ENCODE data around the gene MRPS16. TPM values are rescaled to one million over a fixed set of nuclear protein-coding genes. Genes with fewer than 3 reads are reported as not detected.

The MRPS16 gene
- total and polyA plus RNA-seq, 2 of the 13 experiments (the other 11 are each of a cell fraction or from before 2014, with no cell fraction given) = 70.1 to 135 TPM

DNA sequence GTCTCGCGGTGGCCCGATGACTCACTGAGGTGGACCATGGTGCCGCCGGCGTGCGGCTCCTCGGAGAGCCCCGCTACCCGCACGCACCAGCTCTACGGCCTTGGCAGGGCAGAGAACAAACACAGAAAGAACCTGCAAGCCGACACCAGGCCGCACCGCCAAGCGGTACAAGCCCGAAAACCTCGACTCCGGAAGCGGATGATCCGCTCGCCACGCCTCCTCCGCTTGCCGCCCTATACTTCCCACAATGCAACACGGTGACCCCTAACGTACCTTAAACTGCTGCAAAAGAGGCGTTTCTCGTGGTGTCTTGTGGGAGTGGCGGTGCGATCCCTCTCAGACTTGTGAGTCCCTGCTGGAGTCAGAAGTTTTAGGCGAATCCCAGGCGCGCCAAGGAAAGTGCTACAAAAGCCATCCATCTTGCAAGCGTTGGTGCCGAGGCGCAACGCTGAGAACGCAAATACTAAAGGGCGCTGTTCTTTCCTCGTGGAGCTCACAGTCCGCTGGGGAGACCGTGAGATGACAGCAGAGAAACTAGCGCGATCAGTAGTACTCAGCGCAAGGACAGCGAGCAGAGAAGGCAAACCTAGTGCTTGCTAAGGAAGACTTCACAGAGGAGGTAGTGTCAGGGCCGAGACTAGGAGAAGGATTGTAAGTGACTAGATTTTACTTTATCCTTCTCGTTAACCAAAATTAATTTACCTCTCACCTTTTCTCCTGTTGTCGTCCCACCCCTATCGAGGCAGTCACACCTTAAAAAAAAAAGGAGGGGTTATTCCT is at the start of gene MRPS16 (continued):
- TF ChIP-seq, protein P1, sequence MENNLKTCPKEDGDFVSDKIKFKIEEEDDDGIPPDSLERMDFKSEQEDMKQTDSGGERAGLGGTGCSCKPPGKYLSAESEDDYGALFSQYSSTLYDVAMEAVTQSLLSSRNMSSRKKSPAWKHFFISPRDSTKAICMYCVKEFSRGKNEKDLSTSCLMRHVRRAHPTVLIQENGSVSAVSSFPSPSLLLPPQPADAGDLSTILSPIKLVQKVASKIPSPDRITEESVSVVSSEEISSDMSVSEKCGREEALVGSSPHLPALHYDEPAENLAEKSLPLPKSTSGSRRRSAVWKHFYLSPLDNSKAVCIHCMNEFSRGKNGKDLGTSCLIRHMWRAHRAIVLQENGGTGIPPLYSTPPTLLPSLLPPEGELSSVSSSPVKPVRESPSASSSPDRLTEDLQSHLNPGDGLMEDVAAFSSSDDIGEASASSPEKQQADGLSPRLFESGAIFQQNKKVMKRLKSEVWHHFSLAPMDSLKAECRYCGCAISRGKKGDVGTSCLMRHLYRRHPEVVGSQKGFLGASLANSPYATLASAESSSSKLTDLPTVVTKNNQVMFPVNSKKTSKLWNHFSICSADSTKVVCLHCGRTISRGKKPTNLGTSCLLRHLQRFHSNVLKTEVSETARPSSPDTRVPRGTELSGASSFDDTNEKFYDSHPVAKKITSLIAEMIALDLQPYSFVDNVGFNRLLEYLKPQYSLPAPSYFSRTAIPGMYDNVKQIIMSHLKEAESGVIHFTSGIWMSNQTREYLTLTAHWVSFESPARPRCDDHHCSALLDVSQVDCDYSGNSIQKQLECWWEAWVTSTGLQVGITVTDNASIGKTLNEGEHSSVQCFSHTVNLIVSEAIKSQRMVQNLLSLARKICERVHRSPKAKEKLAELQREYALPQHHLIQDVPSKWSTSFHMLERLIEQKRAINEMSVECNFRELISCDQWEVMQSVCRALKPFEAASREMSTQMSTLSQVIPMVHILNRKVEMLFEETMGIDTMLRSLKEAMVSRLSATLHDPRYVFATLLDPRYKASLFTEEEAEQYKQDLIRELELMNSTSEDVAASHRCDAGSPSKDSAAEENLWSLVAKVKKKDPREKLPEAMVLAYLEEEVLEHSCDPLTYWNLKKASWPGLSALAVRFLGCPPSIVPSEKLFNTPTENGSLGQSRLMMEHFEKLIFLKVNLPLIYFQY (CRISPR knock-in tag; IDR thresholded peaks at IDR 0.05; ENCODE audit: borderline replicate concordance) = peak; percentile 70; the same call in 1 of the 2 replicates
- peak; percentile 33 for TF ChIP-seq CBX1 (IDR thresholded peaks at IDR 0.05; ENCODE audit: low read depth)
- TF ChIP-seq POLR2AphosphoS5 (IDR thresholded peaks at IDR 0.05; ENCODE audit: low read depth, low read length) = peak; percentile 97
- TF ChIP-seq, protein P2, sequence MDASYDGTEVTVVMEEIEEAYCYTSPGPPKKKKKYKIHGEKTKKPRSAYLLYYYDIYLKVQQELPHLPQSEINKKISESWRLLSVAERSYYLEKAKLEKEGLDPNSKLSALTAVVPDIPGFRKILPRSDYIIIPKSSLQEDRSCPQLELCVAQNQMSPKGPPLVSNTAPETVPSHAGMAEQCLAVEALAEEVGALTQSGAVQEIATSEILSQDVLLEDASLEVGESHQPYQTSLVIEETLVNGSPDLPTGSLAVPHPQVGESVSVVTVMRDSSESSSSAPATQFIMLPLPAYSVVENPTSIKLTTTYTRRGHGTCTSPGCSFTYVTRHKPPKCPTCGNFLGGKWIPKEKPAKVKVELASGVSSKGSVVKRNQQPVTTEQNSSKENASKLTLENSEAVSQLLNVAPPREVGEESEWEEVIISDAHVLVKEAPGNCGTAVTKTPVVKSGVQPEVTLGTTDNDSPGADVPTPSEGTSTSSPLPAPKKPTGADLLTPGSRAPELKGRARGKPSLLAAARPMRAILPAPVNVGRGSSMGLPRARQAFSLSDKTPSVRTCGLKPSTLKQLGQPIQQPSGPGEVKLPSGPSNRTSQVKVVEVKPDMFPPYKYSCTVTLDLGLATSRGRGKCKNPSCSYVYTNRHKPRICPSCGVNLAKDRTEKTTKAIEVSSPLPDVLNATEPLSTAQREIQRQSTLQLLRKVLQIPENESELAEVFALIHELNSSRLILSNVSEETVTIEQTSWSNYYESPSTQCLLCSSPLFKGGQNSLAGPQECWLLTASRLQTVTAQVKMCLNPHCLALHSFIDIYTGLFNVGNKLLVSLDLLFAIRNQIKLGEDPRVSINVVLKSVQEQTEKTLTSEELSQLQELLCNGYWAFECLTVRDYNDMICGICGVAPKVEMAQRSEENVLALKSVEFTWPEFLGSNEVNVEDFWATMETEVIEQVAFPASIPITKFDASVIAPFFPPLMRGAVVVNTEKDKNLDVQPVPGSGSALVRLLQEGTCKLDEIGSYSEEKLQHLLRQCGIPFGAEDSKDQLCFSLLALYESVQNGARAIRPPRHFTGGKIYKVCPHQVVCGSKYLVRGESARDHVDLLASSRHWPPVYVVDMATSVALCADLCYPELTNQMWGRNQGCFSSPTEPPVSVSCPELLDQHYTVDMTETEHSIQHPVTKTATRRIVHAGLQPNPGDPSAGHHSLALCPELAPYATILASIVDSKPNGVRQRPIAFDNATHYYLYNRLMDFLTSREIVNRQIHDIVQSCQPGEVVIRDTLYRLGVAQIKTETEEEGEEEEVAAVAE (CRISPR knock-in tag; IDR thresholded peaks at IDR 0.05; ENCODE audit: borderline replicate concordance) = peak; percentile 87
- no peak for TF ChIP-seq HHEX (CRISPR knock-in tag; IDR thresholded peaks at IDR 0.05)
- TF ChIP-seq ZNF747 (CRISPR knock-in tag; IDR thresholded peaks at IDR 0.05; ENCODE audit: borderline replicate concordance) = no peak
- TF ChIP-seq, protein P3, sequence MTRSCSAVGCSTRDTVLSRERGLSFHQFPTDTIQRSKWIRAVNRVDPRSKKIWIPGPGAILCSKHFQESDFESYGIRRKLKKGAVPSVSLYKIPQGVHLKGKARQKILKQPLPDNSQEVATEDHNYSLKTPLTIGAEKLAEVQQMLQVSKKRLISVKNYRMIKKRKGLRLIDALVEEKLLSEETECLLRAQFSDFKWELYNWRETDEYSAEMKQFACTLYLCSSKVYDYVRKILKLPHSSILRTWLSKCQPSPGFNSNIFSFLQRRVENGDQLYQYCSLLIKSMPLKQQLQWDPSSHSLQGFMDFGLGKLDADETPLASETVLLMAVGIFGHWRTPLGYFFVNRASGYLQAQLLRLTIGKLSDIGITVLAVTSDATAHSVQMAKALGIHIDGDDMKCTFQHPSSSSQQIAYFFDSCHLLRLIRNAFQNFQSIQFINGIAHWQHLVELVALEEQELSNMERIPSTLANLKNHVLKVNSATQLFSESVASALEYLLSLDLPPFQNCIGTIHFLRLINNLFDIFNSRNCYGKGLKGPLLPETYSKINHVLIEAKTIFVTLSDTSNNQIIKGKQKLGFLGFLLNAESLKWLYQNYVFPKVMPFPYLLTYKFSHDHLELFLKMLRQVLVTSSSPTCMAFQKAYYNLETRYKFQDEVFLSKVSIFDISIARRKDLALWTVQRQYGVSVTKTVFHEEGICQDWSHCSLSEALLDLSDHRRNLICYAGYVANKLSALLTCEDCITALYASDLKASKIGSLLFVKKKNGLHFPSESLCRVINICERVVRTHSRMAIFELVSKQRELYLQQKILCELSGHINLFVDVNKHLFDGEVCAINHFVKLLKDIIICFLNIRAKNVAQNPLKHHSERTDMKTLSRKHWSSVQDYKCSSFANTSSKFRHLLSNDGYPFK (CRISPR knock-in tag; IDR thresholded peaks at IDR 0.05; ENCODE audit: borderline replicate concordance) = peak; percentile 93; the same call in 1 of the 2 replicates
- no peak for TF ChIP-seq NFE2L2 (IDR thresholded peaks at IDR 0.05; ENCODE audit: low read length)
- TF ChIP-seq, protein P4, sequence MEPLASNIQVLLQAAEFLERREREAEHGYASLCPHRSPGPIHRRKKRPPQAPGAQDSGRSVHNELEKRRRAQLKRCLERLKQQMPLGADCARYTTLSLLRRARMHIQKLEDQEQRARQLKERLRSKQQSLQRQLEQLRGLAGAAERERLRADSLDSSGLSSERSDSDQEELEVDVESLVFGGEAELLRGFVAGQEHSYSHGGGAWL (CRISPR knock-in tag; IDR thresholded peaks at IDR 0.05) = peak; percentile 71
- peak; percentile 55; the same call in 1 of the 2 replicates for TF ChIP-seq ZBTB7B (CRISPR knock-in tag; IDR thresholded peaks at IDR 0.05)
- TF ChIP-seq, protein P5, sequence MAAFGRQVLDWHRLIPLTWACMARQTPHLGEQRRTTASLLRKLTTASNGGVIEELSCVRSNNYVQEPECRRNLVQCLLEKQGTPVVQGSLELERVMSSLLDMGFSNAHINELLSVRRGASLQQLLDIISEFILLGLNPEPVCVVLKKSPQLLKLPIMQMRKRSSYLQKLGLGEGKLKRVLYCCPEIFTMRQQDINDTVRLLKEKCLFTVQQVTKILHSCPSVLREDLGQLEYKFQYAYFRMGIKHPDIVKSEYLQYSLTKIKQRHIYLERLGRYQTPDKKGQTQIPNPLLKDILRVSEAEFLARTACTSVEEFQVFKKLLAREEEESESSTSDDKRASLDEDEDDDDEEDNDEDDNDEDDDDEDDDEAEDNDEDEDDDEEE (CRISPR knock-in tag; IDR thresholded peaks at IDR 0.05) = peak; percentile 99; the same call in 1 of the 2 replicates
- TF ChIP-seq SALL1 (CRISPR knock-in tag; IDR thresholded peaks at IDR 0.05) = peak; percentile 79
- peak; percentile 85 for TF ChIP-seq ZFP36L1 (CRISPR knock-in tag; IDR thresholded peaks at IDR 0.05)
- TF ChIP-seq ATF7-NPFF (CRISPR knock-in tag; IDR thresholded peaks at IDR 0.05; ENCODE audit: low read depth) = peak; percentile 76
